Thoracic aorta (tissue), 2 donors: ENCODE data around the gene AGR3. TPM values are rescaled to one million over a fixed set of nuclear protein-coding genes. Genes with fewer than 3 reads are reported as not detected.

Experiments used
- ATAC-seq: fragments of 150-250 bp; one replicate; pipeline ENCODE4 v1.8.0; 2017; ENCODE audit warnings: low read depth; ENCODE audit not compliant: insufficient number of reproducible peaks, low FRiP score
- DNase-seq: peaks from one replicate; pipeline ENCODE4 v3.0.0-alpha.2; 2020; ENCODE audit warnings: low spot score
- H3K27ac ChIP-seq, 2 donors: fragments of 200-600 bp; sonication (generic); 1 replicate in 1 of 2; 2 replicates in 1 of 2; pipeline ENCODE4 v1.5.1; 2016; ENCODE audit warnings: mild to moderate bottlenecking in 2 of 2, moderate library complexity in 2 of 2
- H3K27me3 ChIP-seq: fragments of 200-600 bp; sonication (generic); replicated peaks from 2 replicates; pipeline ENCODE4 v1.6.0; 2016; ENCODE audit warnings: mild to moderate bottlenecking; ENCODE audit not compliant: insufficient read depth
- H3K36me3 ChIP-seq: fragments of 200-600 bp; sonication (generic); one replicate; pipeline ENCODE4 v1.5.1; 2016
- H3K4me1 ChIP-seq, 2 donors: fragments of 200-600 bp; sonication (generic); 1 replicate in 1 of 2; 2 replicates in 1 of 2; pipeline versions ENCODE4 v1.5.1 to v1.6.0; 2016; ENCODE audit warnings: low read depth in 2 of 2, mild to moderate bottlenecking in 1 of 2; ENCODE audit not compliant: control insufficient read depth in 1 of 2
- H3K4me3 ChIP-seq: fragments of 200-600 bp; sonication (generic); 2 replicates; pipeline ENCODE4 v1.5.1; 2016; ENCODE audit warnings: mild to moderate bottlenecking
- H3K9me3 ChIP-seq: fragments of 200-600 bp; sonication (generic); 2 replicates; pipeline ENCODE4 v1.5.1; 2016
- total RNA-seq, 2 donors: library from RNA; depleted of rRNA; stranded (reverse); fragments of >200 nt; gene quantifications; one replicate each; pipeline versions ENCODE4 v1.1.0 to v1.2.3, GENCODE V29; 2016
- TF ChIP-seq, protein P1 (sequence below): fragments of 200-600 bp; sonication (generic); IDR thresholded peaks from one replicate; pipeline ENCODE4 v1.5.1; 2019; ENCODE audit warnings: antibody characterized with exemption

AGR3 gene
- total RNA-seq, 2 donors from 2014 or later, result 22.2 TPM; not detected in 1

DNA sequence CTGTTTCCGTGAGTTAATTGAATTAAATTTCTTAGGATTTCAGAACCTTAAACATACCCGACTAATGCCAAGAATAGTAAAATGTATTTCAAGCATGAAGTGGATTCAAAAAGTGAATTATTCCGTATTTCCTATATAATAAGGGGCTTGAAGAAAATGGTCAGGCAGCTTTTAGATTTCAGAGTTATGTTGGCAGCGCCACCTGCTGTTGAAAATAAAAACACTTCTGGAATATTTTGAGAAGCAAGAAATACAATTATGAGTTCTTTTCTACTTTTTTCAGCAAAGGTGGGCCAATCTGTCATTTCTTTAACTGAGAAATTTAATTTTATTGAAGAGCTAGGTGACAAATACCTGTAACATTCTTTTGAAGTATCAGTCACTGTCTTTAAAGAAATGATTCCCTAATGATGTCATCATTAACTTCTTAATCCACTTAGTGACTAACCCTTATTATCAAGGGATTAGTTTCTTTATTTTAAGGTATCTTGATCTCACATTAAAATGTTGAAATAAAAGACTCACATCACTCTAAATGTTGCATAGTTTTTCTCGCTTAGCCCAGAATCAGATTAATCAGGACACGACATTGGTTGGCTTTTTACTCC is 36.6 kb upstream of the AGR3 start:
- ATAC-seq (no peak), DNase-seq (no peak)
- Histone ChIP-seq H3K9me3 (no peaks in the 10 kb centered on the region), H3K27ac (no peak overlapping the region), H3K36me3 (no peaks in the 10 kb centered on the region), H3K4me1 (no peaks in the 10 kb centered on the region), H3K27me3 (no peaks in the 10 kb centered on the region), H3K4me3 (no peak overlapping the region)
- TF ChIP-seq, protein P1, sequence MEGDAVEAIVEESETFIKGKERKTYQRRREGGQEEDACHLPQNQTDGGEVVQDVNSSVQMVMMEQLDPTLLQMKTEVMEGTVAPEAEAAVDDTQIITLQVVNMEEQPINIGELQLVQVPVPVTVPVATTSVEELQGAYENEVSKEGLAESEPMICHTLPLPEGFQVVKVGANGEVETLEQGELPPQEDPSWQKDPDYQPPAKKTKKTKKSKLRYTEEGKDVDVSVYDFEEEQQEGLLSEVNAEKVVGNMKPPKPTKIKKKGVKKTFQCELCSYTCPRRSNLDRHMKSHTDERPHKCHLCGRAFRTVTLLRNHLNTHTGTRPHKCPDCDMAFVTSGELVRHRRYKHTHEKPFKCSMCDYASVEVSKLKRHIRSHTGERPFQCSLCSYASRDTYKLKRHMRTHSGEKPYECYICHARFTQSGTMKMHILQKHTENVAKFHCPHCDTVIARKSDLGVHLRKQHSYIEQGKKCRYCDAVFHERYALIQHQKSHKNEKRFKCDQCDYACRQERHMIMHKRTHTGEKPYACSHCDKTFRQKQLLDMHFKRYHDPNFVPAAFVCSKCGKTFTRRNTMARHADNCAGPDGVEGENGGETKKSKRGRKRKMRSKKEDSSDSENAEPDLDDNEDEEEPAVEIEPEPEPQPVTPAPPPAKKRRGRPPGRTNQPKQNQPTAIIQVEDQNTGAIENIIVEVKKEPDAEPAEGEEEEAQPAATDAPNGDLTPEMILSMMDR, result peak; percentile 72

DNA sequence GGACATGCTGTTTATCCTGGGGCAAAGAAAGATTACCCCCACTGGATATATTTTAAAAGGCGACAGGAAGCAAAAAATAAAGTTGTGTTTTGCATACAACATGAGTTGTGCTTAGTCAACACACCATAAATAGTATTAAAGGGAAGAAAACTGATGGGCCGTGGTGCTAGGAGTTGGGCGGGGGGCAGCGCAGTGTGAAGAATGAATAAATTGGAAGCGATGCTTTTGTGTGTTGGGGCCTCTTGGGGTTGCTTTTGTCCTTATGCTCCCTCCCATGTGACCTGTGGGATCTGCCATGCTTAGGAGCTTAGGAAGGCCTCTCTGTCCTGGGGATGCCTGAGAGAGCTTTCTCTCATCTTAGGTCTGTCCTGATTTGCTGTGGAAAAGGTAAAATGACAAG is 35.0 kb upstream of the AGR3 start:
- Histone ChIP-seq H3K4me3 (no peak overlapping the region), H3K4me1 (no peaks in the 10 kb centered on the region), H3K9me3 (no peaks in the 10 kb centered on the region), H3K27me3 (no peaks in the 10 kb centered on the region), H3K36me3 (no peaks in the 10 kb centered on the region), H3K27ac (no peak overlapping the region)
- no peak for DNase-seq
- TF ChIP-seq, protein P1, result no peak
- ATAC-seq, result no peak

DNA sequence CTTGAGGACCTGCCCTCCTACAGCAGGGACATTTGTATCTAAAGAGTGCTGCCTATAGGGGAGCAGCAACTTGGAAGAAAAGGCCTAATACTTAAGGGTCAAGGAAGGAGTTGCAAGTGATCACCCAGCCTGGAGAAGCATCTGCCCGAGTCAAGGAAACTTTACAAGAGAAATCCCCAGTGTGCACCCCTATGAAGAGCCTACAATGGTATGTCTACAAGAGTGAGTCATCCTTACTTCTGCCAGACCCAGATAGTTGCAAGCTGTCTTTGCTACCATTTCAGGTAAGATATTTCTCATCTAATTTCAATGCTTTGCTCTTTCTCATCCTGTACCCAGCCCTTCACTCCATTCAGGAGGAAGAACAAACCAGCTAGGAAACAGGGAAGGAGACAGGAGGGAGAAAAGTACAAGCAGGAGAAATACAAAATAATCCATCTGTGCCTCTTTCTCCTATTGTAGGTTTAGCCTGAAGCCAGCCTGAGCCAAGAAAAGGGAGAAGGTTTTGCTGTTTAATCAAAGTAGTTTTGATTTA is 34.4 kb upstream of the AGR3 start:
- no peaks in the 10 kb centered on the region for H3K27me3 ChIP-seq
- H3K9me3 ChIP-seq, result no peaks in the 10 kb centered on the region
- H3K4me3 ChIP-seq, result no peak overlapping the region
- DNase-seq (no peak), ATAC-seq (no peak)
- TF ChIP-seq, protein P1, result no peak
- no peaks in the 10 kb centered on the region for H3K36me3 ChIP-seq
- no peak overlapping the region for H3K27ac ChIP-seq
- no peaks in the 10 kb centered on the region for H3K4me1 ChIP-seq

DNA sequence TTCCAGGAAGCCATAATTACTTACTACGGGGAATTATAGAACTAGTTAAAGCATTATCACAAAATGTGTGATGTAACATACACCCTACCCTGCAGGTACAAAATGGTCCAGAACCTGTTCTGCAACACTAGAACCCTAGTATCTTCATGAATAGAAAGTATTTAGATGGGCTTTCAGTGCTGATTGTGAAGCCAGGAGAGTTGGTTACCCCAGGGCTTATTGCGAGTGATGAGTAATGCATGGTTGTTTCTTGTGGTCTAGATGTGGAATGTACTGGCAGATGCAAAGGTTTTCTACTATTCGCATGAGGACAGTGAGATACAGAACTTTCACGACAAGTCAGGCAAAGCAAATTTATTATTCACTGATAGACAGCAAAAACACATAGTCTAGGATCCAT is 33.6 kb upstream of the AGR3 start:
- Histone ChIP-seq H3K36me3 (no peaks in the 10 kb centered on the region), H3K27me3 (no peaks in the 10 kb centered on the region), H3K9me3 (no peaks in the 10 kb centered on the region), H3K27ac (no peak overlapping the region), H3K4me3 (no peak overlapping the region), H3K4me1 (no peaks in the 10 kb centered on the region)
- no peak for DNase-seq
- TF ChIP-seq, protein P1, result no peak
- no peak for ATAC-seq

DNA sequence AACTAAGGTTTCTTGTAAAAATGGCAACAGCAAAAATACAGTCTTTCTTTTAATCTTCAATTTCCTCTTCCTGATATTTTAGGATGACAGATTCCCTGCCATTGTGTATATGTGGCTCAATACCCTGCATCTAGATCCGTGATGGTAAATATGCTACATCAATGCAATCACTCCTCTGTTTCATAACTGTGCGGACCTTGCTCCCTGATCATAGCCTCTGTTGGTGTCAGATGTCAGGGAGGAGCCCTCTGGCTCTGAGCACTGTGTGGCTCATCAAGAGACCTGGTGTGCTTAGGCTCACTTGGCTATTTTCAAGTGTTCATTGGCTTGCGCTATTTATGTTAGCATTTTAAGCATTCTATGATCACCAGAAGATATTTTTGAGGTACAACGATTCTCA is 33.0 kb upstream of the AGR3 start:
- Histone ChIP-seq H3K4me1 (no peaks in the 10 kb centered on the region), H3K27me3 (no peaks in the 10 kb centered on the region), H3K27ac (no peak overlapping the region), H3K9me3 (no peaks in the 10 kb centered on the region), H3K36me3 (no peaks in the 10 kb centered on the region), H3K4me3 (no peak overlapping the region)
- DNase-seq (no peak), ATAC-seq (no peak)
- TF ChIP-seq, protein P1, result no peak
